ELR (cell line): ENCODE results near the gene MYLK2.
"Not testable (repeated sequence)": the region's sequence is repeated elsewhere in the genome, so short reads cannot be mapped to it uniquely, and the experiment has no call there.

Experiments
- DNase-seq: peaks from one replicate; pipeline ENCODE4 v3.0.0-alpha.2; 2015; ENCODE audit warnings: low read depth

MYLK2 gene

DNA sequence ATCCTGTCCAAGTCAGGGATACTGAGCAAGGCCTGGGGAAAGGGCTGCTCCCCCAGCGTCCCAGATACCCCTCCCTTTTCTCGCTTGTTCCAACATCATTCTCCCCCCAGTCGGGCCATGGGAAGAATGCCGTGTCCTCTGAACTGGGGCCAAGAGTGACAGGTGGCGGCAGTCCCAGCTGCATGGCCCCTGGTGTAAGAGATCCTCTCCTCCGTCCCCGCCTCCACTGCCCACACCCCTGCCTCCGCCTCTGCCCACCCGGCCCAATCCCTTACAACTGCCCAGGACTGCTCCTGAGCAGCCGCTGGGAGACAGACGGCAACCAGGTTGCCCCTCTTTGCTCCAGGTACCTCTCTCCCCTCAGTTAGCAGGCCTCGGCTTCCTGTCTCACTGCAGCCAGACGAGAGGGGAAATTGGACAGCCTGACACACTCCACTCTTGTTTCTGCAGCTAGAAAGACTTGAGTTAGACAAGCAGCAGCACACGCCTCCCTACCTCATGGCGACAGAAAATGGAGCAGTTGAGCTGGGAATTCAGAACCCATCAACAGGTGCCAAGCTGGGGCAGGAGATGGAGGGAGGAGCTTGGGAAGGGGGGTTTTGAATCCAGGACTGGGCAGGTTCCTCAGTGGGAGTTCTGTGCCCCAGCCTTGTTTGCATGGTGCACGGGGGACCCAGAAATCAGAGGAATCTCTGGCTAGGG lies at the start of gene MYLK2:
Gene MYLK2, plus strand, starts transcription at position 274 of the 702 bp plus-strand sequence. Its CDS starts 225 bp downstream, at position 499.
- DNase-seq = no peak

DNA sequence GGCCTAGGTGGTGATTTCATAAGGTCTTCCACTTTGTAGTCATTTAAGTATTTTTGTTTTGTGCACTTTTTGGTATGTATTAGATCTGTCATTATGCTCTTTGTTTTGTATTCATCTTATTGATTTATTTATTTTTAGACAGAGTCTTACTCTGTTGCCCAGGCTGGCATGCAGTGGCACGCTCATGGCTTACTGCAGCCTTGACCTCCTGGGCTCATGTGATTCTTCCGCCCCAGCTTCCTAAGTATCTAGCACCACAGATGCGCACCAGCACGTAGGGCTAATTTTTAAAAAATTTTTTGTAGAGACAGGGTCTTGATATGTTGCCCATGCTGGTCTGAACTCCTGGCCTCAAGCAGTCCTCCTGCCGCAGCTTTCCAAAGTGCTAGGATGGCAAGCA lies 49.5 kb upstream of the MYLK2 start:
- DNase-seq = no peak

DNA sequence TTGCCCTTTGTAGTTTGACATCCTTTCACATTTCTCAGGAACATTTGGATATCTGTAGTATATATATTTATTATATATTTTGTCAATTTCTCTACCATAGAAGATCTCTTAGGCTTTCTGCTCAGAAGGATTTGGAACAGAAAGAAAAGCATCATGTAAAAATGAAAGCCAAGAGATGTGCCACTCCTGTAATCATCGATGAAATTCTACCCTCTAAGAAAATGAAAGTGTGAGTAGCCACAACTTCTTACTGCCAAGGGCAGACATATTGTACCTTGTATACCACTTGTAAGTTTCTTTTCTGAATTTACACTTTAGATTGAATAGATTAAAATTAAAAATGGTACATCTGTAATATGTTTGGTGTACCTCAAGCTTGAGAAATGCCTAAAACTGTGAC lies 48.9 kb upstream of the MYLK2 start:
- DNase-seq = no peak

DNA sequence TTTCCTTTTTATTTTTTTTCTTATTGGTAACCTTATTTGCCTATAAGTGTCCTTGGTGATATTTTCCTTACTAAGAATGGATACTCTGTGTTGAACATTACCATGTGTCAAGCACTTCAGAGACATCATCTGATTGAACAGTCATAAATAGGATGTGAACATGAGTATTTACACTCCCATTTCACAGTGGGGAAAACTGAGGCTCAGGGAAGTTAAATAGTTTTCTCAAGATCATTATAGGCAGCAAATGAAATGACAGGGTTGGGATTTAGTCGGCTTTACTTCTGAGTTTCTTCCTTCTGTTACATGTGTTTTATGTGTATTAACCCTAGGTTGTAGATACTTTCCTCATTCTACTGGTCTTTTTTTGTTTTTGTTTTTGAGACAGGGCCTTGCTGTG lies 44.7 kb upstream of the MYLK2 start:
- no peak for DNase-seq

DNA sequence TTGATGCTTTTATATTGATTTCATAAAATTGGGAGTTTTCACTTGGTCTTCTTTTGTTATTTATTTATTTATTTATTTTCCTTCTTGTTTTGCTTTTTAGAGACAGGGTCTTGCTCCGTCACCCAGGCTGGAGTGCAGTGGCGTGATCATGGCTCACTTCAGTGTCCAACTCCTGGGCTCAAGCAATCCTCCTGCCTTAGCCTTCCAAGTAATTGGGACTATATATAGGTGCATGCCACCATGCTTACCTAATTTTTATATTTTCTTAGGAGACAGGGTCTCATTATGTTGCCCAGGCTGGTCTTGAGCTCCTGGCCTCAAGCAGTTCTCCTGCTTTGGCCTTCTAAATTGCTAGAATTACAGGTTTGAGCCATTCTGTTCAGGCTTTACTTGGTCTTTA lies 38.3 kb upstream of the MYLK2 start:
- no peak for DNase-seq

DNA sequence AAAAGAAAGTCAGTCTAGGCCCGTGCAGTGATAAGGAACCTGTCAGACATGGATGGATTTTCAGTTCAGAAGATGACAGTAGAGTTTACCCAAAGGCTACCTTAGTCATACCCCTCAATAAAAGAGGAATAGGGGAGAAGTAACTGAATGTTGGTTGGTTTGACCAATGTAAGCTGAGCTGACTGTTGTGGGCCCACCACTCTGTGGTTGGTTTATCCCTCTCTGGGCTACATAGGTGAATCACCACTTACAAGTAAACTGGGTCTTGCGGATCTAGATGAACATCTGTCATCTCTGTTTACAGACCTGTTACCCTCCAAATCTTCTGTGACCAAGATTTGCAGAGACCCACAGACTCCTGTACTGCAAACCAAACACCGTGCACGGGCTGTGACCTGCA lies 37.2 kb upstream of the MYLK2 start:
- DNase-seq = peak; percentile 72

DNA sequence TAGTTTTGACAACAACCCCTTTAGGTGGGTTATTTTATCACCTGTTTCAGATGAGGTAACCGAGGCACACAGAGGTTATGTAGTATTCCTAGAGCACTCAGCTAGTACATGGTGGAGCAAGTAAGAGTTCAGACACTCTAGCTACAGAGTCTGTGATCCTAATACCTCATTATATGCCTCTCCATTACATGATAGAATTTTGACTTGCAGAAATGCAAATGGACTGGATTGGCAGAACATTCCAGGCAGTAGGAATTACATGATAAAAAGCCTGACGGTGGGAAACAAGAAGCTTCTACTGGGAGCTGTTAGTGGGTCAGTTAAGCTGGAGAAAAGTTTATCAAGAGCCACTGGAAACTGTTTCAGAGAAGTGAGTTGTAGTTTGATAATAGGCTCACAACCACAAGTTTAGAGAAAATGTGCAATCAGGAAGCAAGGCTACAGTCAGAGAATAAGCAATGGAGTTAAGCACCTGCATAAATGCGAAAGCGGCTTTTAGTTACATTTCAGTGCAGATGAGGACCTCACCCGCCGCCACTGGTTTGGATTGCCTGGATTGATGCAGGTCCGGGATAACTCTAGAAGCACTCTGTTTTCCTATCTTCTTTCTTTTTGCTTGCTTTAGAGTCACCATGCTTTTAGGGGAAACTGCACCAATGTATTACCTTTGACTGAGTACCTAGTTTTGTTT lies 34.7 kb upstream of the MYLK2 start:
- no peak for DNase-seq

DNA sequence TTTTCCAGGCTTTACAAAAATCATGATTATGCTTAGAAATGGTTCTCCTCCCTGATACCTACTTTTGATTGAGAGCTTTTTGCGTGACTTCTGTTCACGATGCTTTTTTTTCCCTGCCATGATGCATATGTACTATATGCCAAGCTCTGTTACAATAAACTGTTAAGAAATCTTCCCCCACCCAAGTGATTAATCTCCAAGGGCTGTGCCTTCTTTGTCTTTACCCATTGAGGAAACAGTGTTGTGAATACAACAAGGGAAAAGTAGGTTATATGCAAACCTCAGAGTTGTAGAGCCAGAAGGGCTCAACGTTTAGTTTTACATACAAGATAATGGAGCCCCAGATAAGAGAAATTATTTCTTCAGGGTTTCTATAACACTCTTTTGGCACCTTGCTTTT lies 34.1 kb upstream of the MYLK2 start:
- DNase-seq = no peak

DNA sequence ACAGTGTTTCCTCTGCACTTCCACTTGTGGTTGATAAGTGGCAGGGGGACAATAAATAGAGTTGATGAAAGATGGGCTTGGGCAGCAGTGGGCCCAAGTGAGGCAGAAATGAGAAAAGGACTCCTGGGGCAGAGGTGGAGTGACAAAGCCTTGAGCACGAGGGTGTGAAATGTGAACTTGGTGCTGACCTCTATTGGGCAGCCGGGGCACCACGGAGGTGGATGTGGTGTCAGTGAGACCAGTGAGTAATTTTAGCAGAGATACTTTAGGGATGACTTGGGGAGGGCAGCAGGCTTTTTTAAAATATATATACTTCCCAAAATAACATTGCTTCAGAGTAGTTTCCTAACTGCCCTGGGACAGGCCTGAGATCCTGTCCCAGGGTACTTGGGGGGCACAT lies 30.6 kb upstream of the MYLK2 start:
- DNase-seq = peak; percentile 75

DNA sequence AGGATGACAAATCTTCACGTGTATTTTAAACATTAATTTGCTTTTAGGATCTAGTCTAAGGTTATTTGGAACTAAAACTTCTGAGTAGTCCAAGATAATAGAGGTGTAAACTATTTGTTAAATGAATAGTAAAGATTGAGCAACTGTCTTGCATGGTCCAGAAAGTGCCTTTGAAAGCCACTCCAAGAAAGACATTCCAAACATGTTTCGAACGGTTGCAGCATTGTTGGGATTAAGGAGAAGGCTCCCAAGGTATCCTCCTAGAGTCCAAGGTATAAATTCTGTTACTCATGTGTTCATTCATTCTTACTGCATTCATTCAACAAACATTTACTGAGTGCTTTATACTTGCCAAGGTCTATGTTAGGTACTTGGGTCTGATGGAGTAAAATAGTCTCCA lies 28.8 kb upstream of the MYLK2 start:
- DNase-seq = no peak

DNA sequence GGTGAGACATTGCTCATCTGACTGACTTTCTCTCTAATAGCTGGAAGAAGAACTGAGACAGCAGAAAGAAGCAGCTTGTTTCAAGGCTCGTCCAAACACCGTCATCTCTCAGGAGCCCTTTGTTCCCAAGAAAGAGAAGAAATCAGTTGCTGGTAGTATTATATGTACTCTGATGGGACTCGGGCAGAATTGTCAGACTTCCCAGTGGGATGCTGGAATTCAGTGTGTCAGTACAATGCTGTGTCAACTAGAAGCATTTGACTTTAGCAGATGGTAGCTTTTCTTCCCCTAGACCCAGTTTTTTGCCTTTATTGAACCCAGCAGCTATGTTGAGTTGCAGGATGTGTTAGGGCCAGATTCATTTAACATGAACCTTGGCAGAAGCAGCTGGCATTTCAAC lies 21.8 kb upstream of the MYLK2 start:
- DNase-seq = no peak

DNA sequence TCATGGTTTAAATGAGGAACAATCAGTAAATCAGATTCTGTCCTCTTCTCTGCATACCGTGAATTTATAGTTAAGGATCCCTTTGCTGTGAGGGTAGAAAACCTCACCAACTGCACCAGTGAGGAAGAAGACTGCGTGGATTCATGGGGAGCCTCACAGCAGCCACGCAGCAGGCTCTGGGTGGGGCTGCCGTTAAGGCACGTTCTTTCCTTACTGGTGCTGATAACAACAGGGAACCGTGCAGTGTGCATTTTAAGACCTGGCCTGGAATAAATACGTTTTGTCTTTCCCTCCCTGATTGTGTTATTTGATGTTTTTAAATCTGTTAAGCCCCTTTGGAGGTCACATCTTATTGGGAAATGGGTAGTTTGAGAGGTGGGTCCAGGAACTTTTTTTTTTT lies 17.6 kb upstream of the MYLK2 start:
- no peak for DNase-seq

DNA sequence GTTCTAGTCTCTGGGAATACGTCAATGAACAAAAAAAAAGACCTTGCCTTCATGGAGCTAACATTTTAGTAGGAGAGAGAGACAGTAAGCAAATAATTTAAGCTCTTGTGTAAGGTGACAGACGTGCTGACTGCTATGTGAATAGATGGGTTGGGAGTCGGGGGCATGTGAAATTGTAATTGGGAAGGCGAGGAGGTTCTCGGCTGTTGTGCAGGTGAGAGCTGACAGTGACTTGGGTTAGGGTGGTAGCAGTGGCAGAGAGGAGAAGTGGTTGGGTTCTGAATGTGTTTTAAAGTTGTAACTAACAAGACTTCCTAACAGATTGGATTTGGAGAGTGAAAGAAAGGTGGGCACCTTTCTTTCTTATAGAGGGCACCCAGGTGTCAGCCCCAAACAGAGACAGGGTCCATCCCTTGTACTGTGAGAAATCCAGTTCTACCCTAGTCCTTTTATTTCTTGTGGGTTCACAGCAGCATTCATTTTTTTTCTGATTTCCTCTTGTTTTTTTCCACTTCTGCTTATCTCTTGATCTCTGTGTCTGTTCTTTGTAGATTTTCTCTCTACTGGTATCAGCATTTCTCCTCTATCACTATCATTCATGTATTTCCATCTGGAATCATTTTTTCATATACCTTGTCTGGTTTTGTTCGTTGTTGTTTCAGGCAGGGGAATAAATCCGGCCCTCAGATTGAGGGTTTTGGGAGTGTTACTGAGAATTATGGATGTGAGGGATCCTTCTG lies 15.4 kb upstream of the MYLK2 start:
- no peak for DNase-seq

DNA sequence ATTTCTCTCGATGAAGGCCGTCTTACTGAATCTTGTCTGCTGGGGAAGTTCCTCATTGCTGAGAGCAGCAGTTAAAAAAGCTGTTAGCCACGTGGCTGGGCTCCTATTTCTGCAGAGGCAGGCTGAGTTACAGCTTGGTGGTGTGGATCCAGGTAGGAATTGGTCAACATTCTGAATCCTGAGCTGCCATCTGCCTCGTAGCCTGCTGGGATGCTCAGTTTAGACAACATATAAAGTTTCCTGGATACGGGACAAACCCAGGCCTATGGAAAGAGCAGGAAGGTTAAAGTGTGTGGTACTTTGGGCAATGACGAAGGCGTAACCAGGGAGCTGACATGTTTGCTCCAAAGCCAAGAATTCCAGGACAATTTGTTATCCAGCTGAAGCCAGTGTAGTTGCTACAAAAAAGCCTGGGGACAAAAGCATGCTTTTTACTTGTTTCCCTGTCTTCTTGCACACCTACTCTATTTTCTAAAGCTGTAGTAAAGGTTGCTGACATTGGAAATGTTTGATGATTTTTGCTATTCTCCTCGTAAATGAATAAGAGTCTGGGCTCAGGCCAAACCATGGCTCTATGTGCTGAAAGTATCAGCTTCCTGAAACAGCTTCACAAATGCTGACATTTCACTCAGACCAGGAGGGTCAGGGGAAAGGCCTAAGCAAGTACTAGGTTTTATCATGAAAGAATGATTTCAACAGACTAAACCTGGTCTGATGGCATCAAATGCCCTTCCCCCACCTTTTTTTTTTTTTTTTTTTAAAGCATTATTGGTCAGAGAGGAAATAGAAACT lies 12.4 kb upstream of the MYLK2 start:
- DNase-seq = no peak

DNA sequence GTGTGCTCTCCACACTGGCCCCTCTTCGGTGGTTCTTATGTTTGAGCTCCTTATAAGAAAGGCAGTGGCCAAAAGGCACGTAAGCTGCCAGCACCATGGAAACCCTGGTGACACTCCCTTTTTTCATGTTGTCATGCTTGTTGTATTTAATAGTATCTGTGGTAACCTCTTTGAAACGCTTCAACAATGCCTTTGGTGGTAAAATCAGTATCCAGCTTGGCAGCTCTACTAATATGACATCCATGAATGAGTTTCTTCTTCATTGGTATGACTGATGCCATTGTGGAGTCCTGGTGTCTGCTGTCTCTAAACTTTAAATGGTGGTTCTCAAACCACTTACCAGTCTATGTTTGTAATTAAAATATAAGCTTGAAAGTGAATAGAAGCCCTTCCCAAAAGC lies 10.7 kb upstream of the MYLK2 start:
- no peak for DNase-seq

DNA sequence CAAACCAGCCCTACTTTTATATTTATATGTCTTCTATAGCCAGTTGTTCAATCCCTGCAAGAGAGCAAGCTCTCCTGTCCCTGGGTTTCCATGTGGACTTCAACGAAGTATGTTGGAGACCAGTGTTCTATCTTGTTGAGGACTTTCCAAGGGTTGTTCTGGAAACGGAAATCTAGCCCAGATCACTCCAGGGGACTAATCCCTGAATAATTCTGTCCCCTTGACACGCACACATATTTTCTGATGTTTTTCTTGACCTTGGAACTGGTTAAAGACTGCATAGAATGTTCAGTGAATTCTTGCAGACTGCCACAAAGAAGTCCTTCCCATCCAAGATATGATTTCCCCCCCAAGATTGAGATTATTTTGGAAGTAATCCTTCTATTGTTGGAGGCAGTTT lies 9.5 kb upstream of the MYLK2 start:
- DNase-seq = peak; percentile 51

DNA sequence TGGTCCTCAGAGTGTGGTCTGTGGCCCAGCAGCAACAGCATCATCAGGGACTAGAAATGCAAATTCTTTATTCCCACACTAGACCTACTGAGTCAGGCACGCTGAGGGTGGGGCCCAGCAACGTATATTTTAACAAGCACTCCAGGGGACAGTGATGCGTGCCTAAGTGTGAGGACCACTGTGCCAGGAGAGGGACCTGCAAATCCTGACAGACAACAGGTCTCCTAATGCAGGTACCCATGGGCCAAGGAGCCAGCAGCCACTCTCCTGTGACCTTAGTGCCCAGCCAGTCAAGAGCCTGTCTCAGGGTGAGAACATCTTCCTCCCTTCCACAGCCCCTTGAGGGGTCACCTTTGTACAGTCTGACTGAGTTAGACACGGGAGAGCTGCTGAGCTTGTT lies 8.0 kb upstream of the MYLK2 start:
- DNase-seq = no peak

DNA sequence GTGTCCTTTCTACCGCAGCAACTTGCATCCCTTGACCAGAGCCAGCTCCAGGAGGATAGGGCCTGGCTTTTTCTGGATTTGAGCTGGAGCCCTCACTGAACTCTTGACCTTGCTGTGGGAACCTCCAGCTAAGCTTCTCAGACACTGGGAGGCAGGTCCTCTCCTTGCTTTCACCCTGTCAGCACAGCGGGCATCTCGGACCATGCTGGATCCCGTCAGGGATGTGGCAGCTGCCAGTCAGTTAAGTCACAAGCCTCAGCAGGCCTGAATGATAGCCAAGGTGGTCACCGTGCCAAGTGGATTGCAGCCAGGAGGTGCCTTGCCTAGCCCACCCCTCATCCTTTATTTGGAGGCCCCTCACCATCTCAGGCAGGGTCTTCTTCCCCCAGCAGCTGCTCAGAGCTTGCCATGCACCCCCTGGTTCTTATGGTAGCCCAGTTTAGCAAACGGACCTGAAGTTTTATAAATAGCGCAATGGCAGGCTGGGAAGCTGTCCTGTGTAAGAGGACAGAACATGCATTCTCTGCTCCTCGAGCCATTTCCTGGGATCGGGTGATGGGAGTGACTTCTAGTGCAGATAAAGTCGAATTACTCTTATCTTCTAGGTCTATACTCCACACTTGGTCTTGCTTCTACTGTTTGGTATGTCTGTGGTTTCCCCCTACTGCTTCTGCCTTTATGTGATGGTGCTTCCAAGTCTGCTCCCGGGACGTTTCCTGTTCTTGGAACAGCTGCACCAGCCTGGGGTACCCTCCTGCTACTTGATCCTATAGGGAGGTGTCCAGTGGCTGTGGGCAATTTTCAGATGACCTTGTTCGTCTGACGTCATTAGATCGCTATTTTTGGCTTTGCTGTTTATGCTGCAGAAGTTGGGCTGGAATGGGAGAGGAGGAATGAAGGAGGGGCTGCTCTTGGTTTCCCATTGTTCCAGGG lies 7.1 kb upstream of the MYLK2 start:
- peak; percentile 91 for DNase-seq

DNA sequence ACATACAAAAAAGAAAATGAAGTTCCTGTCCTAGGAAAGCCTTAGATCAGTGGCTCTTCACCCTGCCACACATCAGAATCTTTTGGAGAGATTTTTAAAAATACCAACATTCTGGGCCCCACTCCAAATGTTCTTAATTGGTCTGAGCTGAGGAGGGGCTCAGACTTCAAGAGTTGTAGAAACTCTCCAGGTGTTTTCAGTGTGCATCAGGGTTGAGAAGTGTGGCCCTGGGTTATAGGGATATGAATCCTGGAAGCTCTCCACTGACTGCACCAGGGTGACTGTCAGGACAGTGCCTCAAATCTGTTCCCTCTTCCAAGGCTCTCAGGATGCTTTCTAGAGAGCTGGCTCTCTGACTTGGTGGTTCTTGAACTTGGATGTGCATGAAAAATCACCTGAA lies 5.5 kb upstream of the MYLK2 start:
- DNase-seq = no peak

DNA sequence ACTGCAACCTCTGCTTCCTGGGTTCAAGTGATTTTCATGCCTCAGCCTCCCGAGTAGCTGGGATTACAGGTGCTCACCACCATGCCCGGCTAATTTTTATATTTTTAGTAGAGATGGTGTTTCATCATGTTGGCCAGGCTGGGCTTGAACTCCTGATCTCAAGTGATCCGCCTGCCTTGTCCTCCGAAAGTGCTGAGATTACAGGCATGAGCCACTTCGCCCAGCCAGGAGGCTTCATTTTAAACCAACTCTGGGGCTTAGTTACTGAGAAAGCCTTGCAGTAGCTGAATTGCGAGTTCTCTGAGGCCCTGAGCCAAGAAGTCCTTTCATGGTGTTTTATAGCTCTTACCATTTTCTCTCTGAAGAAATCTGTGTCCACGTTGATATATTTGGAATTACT lies 5.0 kb upstream of the MYLK2 start:
- not testable (repeated sequence) for DNase-seq
